B cell (primary cell): ENCODE results near the gene ARHGAP15. TPM values are rescaled to one million over a fixed set of nuclear protein-coding genes. Genes with fewer than 3 reads are reported as not detected.

Experiments used
- ATAC-seq: fragments of 200-7000 bp; cut with Tn5 transposase; one replicate; pipeline ENCODE4 v1.10.0; 2021; ENCODE audit warnings: low read depth, mild to moderate bottlenecking, moderate number of reproducible peaks, moderate library complexity
- CTCF ChIA-PET: fragments of 350-600 bp; sonication (Branson Sonifier 250); formaldehyde crosslinking; loops from one replicate; lab custom pipeline; 2021; ENCODE audit warnings: antibody characterized with exemption, inconsistent platforms; lab: Charles Lee
- POLR2A ChIA-PET: fragments of 350-600 bp; sonication (Branson Sonifier 250); formaldehyde crosslinking; loops from one replicate; lab custom pipeline; 2021; ENCODE audit warnings: antibody characterized with exemption; lab: Charles Lee
- DNase-seq: peaks from one replicate; pipeline ENCODE4 v3.0.0; 2013
- H2AFZ ChIP-seq: 2 replicates; pipeline ENCODE4 v1.6.1; 2012; ENCODE audit warnings: mild to moderate bottlenecking, low read depth, low read length; ENCODE audit not compliant: insufficient read depth, poor library complexity, severe bottlenecking
- H3K27ac ChIP-seq, 2 donors: 1 replicate in 1 of 2; 2 replicates in 1 of 2; pipeline ENCODE4 v1.5.1; 2012 to 2013; ENCODE audit warnings: low read length in 2 of 2, mild to moderate bottlenecking in 2 of 2, moderate library complexity in 1 of 2
- H3K27me3 ChIP-seq, 4 experiments: fragments of 200-600 bp in 1 of 4; sonication (generic) in 1 of 4; replicated peaks in 1 of 4; 1 replicate in 2 of 4; 2 replicates in 2 of 4; pipeline versions ENCODE4 v1.6.1 to v1.7.0; 2013 to 2016; ENCODE audit warnings: low read length in 3 of 4, mild to moderate bottlenecking in 2 of 4, mixed read lengths in 1 of 4, moderate library complexity in 1 of 4; ENCODE audit not compliant: insufficient read depth in 4 of 4, control insufficient read depth in 3 of 4; ENCODE audit errors: control extremely low read depth in 1 of 4
- H3K36me3 ChIP-seq, 2 experiments: replicated peaks in 1 of 2; 1 replicate in 1 of 2; 2 replicates in 1 of 2; pipeline versions ENCODE4 v1.6.1 to v1.7.1; 2013; ENCODE audit warnings: low read length in 1 of 2; ENCODE audit not compliant: insufficient read depth in 2 of 2, control insufficient read depth in 1 of 2; ENCODE audit errors: control extremely low read depth in 1 of 2, extremely low read depth in 1 of 2
- H3K4me1 ChIP-seq, 2 donors: fragments of 200-600 bp in 1 of 2; sonication (generic) in 1 of 2; 1 replicate in 1 of 2; 2 replicates in 1 of 2; pipeline versions ENCODE4 v1.5.1 to v1.6.1; 2013 to 2017; ENCODE audit warnings: low read length in 2 of 2; ENCODE audit not compliant: control insufficient read depth in 2 of 2, insufficient read depth in 2 of 2
- H3K4me2 ChIP-seq: replicated peaks from 2 replicates; pipeline ENCODE3; 2012; ENCODE audit warnings: mild to moderate bottlenecking, low read depth, low read length; ENCODE audit not compliant: poor library complexity, severe bottlenecking
- H3K4me3 ChIP-seq, 5 experiments: fragments of 200-600 bp in 1 of 5; sonication (generic) in 1 of 5; 1 replicate in 3 of 5; 2 replicates in 2 of 5; pipeline versions ENCODE4 v1.5.1 to v1.7.0; 2011 to 2016; ENCODE audit warnings: low read length in 4 of 5, mild to moderate bottlenecking in 4 of 5, low read depth in 2 of 5, control low read depth in 1 of 5, moderate library complexity in 1 of 5; ENCODE audit not compliant: insufficient read depth in 1 of 5; ENCODE audit errors: control extremely low read depth in 1 of 5, extremely low read depth in 1 of 5
- H3K79me2 ChIP-seq: fragments of 200-600 bp; sonication (generic); one replicate; pipeline ENCODE4 v1.6.0; 2016; ENCODE audit warnings: low read length; ENCODE audit not compliant: control insufficient read depth, insufficient read depth
- H3K9ac ChIP-seq: fragments of 200-600 bp; sonication (generic); 2 replicates; pipeline ENCODE4 v1.6.1; 2017; ENCODE audit warnings: mild to moderate bottlenecking, low read length, moderate library complexity
- H3K9me3 ChIP-seq, 3 donors: one replicate each; pipeline versions ENCODE4 v1.6.1 to v1.7.1; 2013; ENCODE audit warnings: low read length in 2 of 3; ENCODE audit not compliant: control insufficient read depth in 2 of 3, insufficient read depth in 1 of 3; ENCODE audit errors: control extremely low read depth in 1 of 3
- H4K20me1 ChIP-seq: 2 replicates; pipeline ENCODE4 v1.6.0; 2012; ENCODE audit warnings: mild to moderate bottlenecking, low read length; ENCODE audit not compliant: insufficient read depth, control insufficient read depth, poor library complexity, severe bottlenecking
- H3K27ac Mint-ChIP-seq: one replicate; pipeline ENCODE4 v1.8.0; 2021; ENCODE audit warnings: mixed read lengths
- H3K27me3 Mint-ChIP-seq: one replicate; pipeline ENCODE4 v1.8.0; 2021; ENCODE audit warnings: mixed read lengths
- H3K4me1 Mint-ChIP-seq: one replicate; pipeline ENCODE4 v1.8.0; 2021; ENCODE audit warnings: mixed read lengths
- H3K4me3 Mint-ChIP-seq: one replicate; pipeline ENCODE4 v1.8.0; 2021; ENCODE audit warnings: mixed read lengths
- H3K9me3 Mint-ChIP-seq: one replicate; pipeline ENCODE4 v1.8.0; 2022; ENCODE audit warnings: mixed read lengths; ENCODE audit not compliant: insufficient read depth
- EZH2 ChIP-seq: IDR thresholded peaks from 2 replicates; pipeline ENCODE4 v1.6.1; 2012; ENCODE audit warnings: borderline replicate concordance, low read depth, mild to moderate bottlenecking, moderate library complexity, low read length; ENCODE audit not compliant: insufficient read depth, poor library complexity, severe bottlenecking
- WGBS: methylation state at CpG from one replicate; pipeline ENCODE4 v1.1.5; 2013; ENCODE audit warnings: missing lambda C conversion rate; ENCODE audit not compliant: insufficient coverage; 5-methylcytosine and 5-hydroxymethylcytosine counted together
- intact Hi-C: fragments of 100-400 bp; cut with micrococcal nuclease; formaldehyde crosslinking; loops from one replicate; pipeline ENCODE4 v1.10.0; 2022
- polyA plus RNA-seq: library from polyadenylated mRNA; depleted of rRNA; stranded (reverse); fragments of >200 nt; gene quantifications from 2 replicates; pipeline ENCODE4 v1.2.3, GENCODE V29; 2012
- total RNA-seq, 2 donors: library from RNA; stranded (reverse); fragments of 120-200 nt in 1 of 2; gene quantifications; 1 replicate in 1 of 2; 2 replicates in 1 of 2; pipeline versions ENCODE4 v1.2.3 to v1.2.4, GENCODE V29; 2013 to 2022
- TF ChIP-seq, protein P1 (sequence below): fragments of 200-600 bp; IDR thresholded peaks from one replicate; pipeline ENCODE4 v1.8.0; 2022; ENCODE audit warnings: antibody characterized with exemption, mild to moderate bottlenecking

Gene ARHGAP15
- total and polyA plus RNA-seq, 2 donors (not counting 1 experiment from before 2014, with no cell fraction given), result 58.6 to 187 TPM

DNA sequence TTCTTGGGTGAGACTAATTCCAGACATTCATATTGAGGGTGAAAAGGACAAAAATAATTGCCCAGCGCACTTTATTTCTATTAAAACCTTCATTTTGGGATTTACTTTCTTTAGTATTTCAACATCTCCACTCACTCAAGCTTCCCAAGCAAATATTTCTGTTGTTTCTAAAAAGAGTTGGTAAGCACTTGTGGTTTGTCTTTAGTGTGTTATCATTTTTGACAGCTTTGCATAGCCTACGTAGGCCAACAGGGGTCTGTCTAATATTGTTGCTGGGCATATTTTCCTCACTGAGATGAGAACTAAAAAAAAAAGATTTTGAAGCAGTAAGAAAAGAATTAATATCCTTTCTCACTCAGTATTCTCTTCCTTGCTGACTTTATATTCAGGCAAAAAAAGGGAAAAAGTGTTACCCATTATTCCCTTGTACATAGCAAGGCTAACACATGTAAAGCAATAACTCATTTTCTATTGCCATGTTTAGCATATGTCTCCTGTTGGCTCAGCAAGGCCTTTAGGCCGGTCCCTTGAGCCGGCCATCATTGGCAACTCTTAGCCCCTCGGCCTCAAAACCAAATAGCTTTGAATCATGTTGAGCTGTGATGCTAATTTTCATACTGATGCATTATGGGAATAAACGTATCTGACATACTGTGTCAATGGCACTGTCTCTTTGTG is 494.2 kb downstream of the ARHGAP15 start:
- no peak overlapping the region for H3K9ac ChIP-seq
- no peak overlapping the region for H3K4me3 ChIP-seq
- ATAC-seq (no peak), DNase-seq (no peak)
- no peaks in the 10 kb centered on the region for H3K4me1 Mint-ChIP-seq
- peaks cover 0 to 4% (median 0%) of the 10 kb centered on the region in 3 donors for H3K9me3 ChIP-seq
- no peak overlapping the region for H3K4me3 Mint-ChIP-seq
- H4K20me1 ChIP-seq, result no peaks in the 10 kb centered on the region
- H3K27me3 Mint-ChIP-seq, result no peaks in the 10 kb centered on the region
- H3K27ac ChIP-seq, result no peak overlapping the region
- H2AFZ ChIP-seq, result no peak overlapping the region
- no peak for TF ChIP-seq EZH2
- TF ChIP-seq, protein P1, sequence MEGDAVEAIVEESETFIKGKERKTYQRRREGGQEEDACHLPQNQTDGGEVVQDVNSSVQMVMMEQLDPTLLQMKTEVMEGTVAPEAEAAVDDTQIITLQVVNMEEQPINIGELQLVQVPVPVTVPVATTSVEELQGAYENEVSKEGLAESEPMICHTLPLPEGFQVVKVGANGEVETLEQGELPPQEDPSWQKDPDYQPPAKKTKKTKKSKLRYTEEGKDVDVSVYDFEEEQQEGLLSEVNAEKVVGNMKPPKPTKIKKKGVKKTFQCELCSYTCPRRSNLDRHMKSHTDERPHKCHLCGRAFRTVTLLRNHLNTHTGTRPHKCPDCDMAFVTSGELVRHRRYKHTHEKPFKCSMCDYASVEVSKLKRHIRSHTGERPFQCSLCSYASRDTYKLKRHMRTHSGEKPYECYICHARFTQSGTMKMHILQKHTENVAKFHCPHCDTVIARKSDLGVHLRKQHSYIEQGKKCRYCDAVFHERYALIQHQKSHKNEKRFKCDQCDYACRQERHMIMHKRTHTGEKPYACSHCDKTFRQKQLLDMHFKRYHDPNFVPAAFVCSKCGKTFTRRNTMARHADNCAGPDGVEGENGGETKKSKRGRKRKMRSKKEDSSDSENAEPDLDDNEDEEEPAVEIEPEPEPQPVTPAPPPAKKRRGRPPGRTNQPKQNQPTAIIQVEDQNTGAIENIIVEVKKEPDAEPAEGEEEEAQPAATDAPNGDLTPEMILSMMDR, result no peak
- WGBS, result 100% methylated on average over 1 of the region's 6 CpGs
- H3K4me2 ChIP-seq, result no peak overlapping the region
- H3K4me1 ChIP-seq, result no peaks in the 10 kb centered on the region
- intact Hi-C loops, result no loop called here
- ChIA-PET CTCF (interaction anchor here (0.7 kb wide), 1 partner anchor 67 kb away, joined by 3 read pairs; no protein-coding TSS in a partner anchor), POLR2A (no interaction called here)
- H3K27me3 ChIP-seq, result no peaks in the 10 kb centered on the region
- H3K27ac Mint-ChIP-seq, result no peak overlapping the region
- H3K79me2 ChIP-seq, result no peaks in the 10 kb centered on the region
- H3K36me3 ChIP-seq, result peaks cover 10 to 50% of the 10 kb centered on the region in 2 experiments
- peaks cover 3% of the 10 kb centered on the region for H3K9me3 Mint-ChIP-seq

GRCh38 chr2:143623909-143624260 is 494.7 kb downstream of the ARHGAP15 start:
- H3K9me3 ChIP-seq, result peaks cover 0 to 4% (median 0%) of the 10 kb centered on the region in 3 donors
- no peaks in the 10 kb centered on the region for H3K4me1 Mint-ChIP-seq
- H3K4me3 Mint-ChIP-seq, result no peak overlapping the region
- H3K79me2 ChIP-seq, result no peaks in the 10 kb centered on the region
- DNase-seq, result no peak
- no peak overlapping the region for H3K9ac ChIP-seq
- H3K4me1 ChIP-seq, result no peaks in the 10 kb centered on the region
- H3K27ac ChIP-seq, result no peak overlapping the region
- ChIA-PET CTCF (interaction anchor here (0.7 kb wide), 1 partner anchor 66 kb away, joined by 3 read pairs; no protein-coding TSS in a partner anchor), POLR2A (no interaction called here)
- H3K27ac Mint-ChIP-seq, result no peak overlapping the region
- peaks cover 10 to 55% of the 10 kb centered on the region in 2 experiments for H3K36me3 ChIP-seq
- no peak overlapping the region for H3K4me3 ChIP-seq
- no peak for ATAC-seq
- H3K27me3 ChIP-seq, result no peaks in the 10 kb centered on the region
- H3K27me3 Mint-ChIP-seq, result no peaks in the 10 kb centered on the region
- no peak overlapping the region for H3K4me2 ChIP-seq
- intact Hi-C loops, result no loop called here
- H4K20me1 ChIP-seq, result no peaks in the 10 kb centered on the region
- H3K9me3 Mint-ChIP-seq, result peaks cover 3% of the 10 kb centered on the region
- no peak overlapping the region for H2AFZ ChIP-seq
- TF ChIP-seq, protein P1, result no peak
- TF ChIP-seq EZH2, result no peak
- 100% methylated on average over 1 of the region's 8 CpGs for WGBS
